KOPT-K1 (cell line): ENCODE results near the gene STYXL1.
"Not testable (repeated sequence)": the region's sequence is repeated elsewhere in the genome, so short reads cannot be mapped to it uniquely, and the experiment has no call there.

Experiments used
- H3K27ac ChIP-seq: fragments of 200-600 bp; sonication (generic); 2 replicates; pipeline ENCODE4 v1.5.1; 2016; ENCODE audit warnings: antibody characterized with exemption, mild to moderate bottlenecking, low read depth, low read length; ENCODE audit not compliant: poor library complexity, severe bottlenecking
- H3K36me3 ChIP-seq: fragments of 200-600 bp; sonication (generic); 2 replicates; pipeline ENCODE4 v1.5.1; 2017; ENCODE audit warnings: antibody characterized with exemption, mild to moderate bottlenecking, low read length, moderate library complexity; ENCODE audit not compliant: insufficient read depth
- H3K9me3 ChIP-seq: fragments of 200-600 bp; sonication (generic); 2 replicates; pipeline ENCODE4 v1.5.1; 2017; ENCODE audit warnings: antibody characterized with exemption, low read length, mild to moderate bottlenecking; ENCODE audit not compliant: insufficient read depth, poor library complexity, severe bottlenecking

The STYXL1 gene

GRCh38 chr7:76073335-76073990 lies 25.7 kb upstream of the STYXL1 start:
- H3K9me3 ChIP-seq: no peaks in the 10 kb centered on the region
- H3K36me3 ChIP-seq: no peaks in the 10 kb centered on the region
- no peak overlapping the region for H3K27ac ChIP-seq

GRCh38 chr7:76072243-76073148 lies 24.7 kb upstream of the STYXL1 start:
- H3K36me3 ChIP-seq: peaks cover 4% of the 10 kb centered on the region
- H3K27ac ChIP-seq: no peak overlapping the region
- no peaks in the 10 kb centered on the region for H3K9me3 ChIP-seq

- peaks cover 13% of the 10 kb centered on the region for H3K36me3 ChIP-seq
- H3K27ac ChIP-seq: no peak overlapping the region
- no peaks in the 10 kb centered on the region for H3K9me3 ChIP-seq
These were observed 23.8 kb upstream of the STYXL1 start for GRCh38 chr7:76071316-76072242.

- Histone ChIP-seq H3K27ac (no peak overlapping the region), H3K9me3 (no peaks in the 10 kb centered on the region), H3K36me3 (peaks cover 37% of the 10 kb centered on the region)
These were observed 21.4 kb upstream of the STYXL1 start for GRCh38 chr7:76069238-76069638.

- peaks cover 60% of the 10 kb centered on the region for H3K36me3 ChIP-seq
- no peak overlapping the region for H3K27ac ChIP-seq
These were observed 19.1 kb upstream of the STYXL1 start for GRCh38 chr7:76066716-76067503.

GRCh38 chr7:76065016-76065612 lies 17.3 kb upstream of the STYXL1 start:
- H3K9me3 ChIP-seq: no peaks in the 10 kb centered on the region
- peaks cover 78% of the 10 kb centered on the region for H3K36me3 ChIP-seq
- no peak overlapping the region for H3K27ac ChIP-seq

More at GRCh38 chr7:76066716-76067503, 19.1 kb upstream of the STYXL1 start:
- H3K9me3 ChIP-seq: no peaks in the 10 kb centered on the region

- H3K36me3 ChIP-seq: peaks cover 85% of the 10 kb centered on the region
- H3K27ac ChIP-seq: no peak overlapping the region
- no peaks in the 10 kb centered on the region for H3K9me3 ChIP-seq
These were observed 16.6 kb upstream of the STYXL1 start for GRCh38 chr7:76064208-76064970.

- Histone ChIP-seq H3K27ac (no peak overlapping the region), H3K9me3 (no peaks in the 10 kb centered on the region), H3K36me3 (peaks cover 94% of the 10 kb centered on the region)
These were observed 15.7 kb upstream of the STYXL1 start for GRCh38 chr7:76063525-76063924.

GRCh38 chr7:76063114-76063513 lies 15.3 kb upstream of the STYXL1 start:
- Histone ChIP-seq H3K36me3 (peaks cover 98% of the 10 kb centered on the region), H3K27ac (no peak overlapping the region), H3K9me3 (no peaks in the 10 kb centered on the region)

- H3K9me3 ChIP-seq: no peaks in the 10 kb centered on the region
- peaks cover 100% of the 10 kb centered on the region for H3K36me3 ChIP-seq
- H3K27ac ChIP-seq: no peak overlapping the region
These were observed 14.5 kb upstream of the STYXL1 start for GRCh38 chr7:76062254-76062653.

GRCh38 chr7:76060842-76061241 lies 13.0 kb upstream of the STYXL1 start:
- Histone ChIP-seq H3K9me3 (no peaks in the 10 kb centered on the region), H3K36me3 (peaks cover 100% of the 10 kb centered on the region), H3K27ac (no peak overlapping the region)

- H3K9me3 ChIP-seq, H3K27ac ChIP-seq: not testable (repeated sequence)
- H3K36me3 ChIP-seq: peaks cover 100% of the 10 kb centered on the region
These were observed 10.9 kb upstream of the STYXL1 start for GRCh38 chr7:76058745-76059144.

- H3K36me3 ChIP-seq: peaks cover 100% of the 10 kb centered on the region
- H3K27ac ChIP-seq: no peak overlapping the region
- no peaks in the 10 kb centered on the region for H3K9me3 ChIP-seq
These were observed 10.0 kb upstream of the STYXL1 start for GRCh38 chr7:76057813-76058145.
